Breast epithelium (tissue), 4 donors: ENCODE measurements around the gene PDCD10. TPM values are rescaled to one million over a fixed set of nuclear protein-coding genes. Genes with fewer than 3 reads are reported as not detected.

Experiments used
- DNase-seq, 2 donors: peaks; one replicate each; pipeline ENCODE4 v3.0.0-alpha.2; 2019; ENCODE audit warnings: low spot score in 2 of 2
- H3K27ac ChIP-seq, 2 donors: fragments of 200-600 bp; sonication (generic) in 1 of 2; one replicate each; pipeline ENCODE4 v1.5.1; 2016 to 2019; ENCODE audit warnings: mild to moderate bottlenecking in 1 of 2
- H3K27me3 ChIP-seq, 2 donors: fragments of 200-600 bp; sonication (generic) in 1 of 2; one replicate each; pipeline versions ENCODE4 v1.5.1 to v1.6.0; 2017 to 2019; ENCODE audit warnings: control low read depth in 1 of 2, mild to moderate bottlenecking in 1 of 2
- H3K36me3 ChIP-seq: fragments of 200-600 bp; one replicate; pipeline ENCODE4 v1.5.1; 2019
- H3K4me1 ChIP-seq, 2 donors: fragments of 200-600 bp; sonication (generic); one replicate each; pipeline ENCODE4 v1.5.1; 2016 to 2019; ENCODE audit warnings: control low read depth in 1 of 2
- H3K4me3 ChIP-seq, 3 donors: fragments of 200-600 bp; sonication (generic); 1 replicate in 2 of 3; 2 replicates in 1 of 3; pipeline ENCODE4 v1.5.1; 2016 to 2019; ENCODE audit warnings: mild to moderate bottlenecking in 3 of 3, moderate library complexity in 2 of 3
- H3K9me3 ChIP-seq, 2 donors: fragments of 200-600 bp; sonication (generic) in 1 of 2; one replicate each; pipeline ENCODE4 v1.5.1; 2016 to 2019; ENCODE audit warnings: control low read depth in 1 of 2
- CTCF ChIP-seq, 3 donors: fragments of 450-650 bp; IDR thresholded peaks; one replicate each; pipeline ENCODE4 v1.5.1; 2016 to 2017; ENCODE audit warnings: antibody characterized with exemption in 3 of 3, mild to moderate bottlenecking in 3 of 3, moderate library complexity in 3 of 3
- POLR2A ChIP-seq: fragments of 450-650 bp; IDR thresholded peaks from one replicate; pipeline ENCODE4 v1.6.1; 2016; ENCODE audit warnings: antibody characterized with exemption, mild to moderate bottlenecking, moderate library complexity
- POLR2AphosphoS5 ChIP-seq, 3 donors: sonication (generic); formaldehyde crosslinking; IDR thresholded peaks; one replicate each; pipeline ENCODE4 v1.6.1; 2017; ENCODE audit warnings: antibody characterized with exemption in 3 of 3
- intact Hi-C: fragments of 100-400 bp; cut with DNase I; formaldehyde crosslinking; loops from one replicate; pipeline ENCODE4 v1.15.1; 2023; ENCODE audit warnings: low total_unique reads
- total RNA-seq, 3 donors: library from RNA; depleted of rRNA; stranded (reverse); fragments of >200 nt; gene quantifications; one replicate each; pipeline ENCODE4 v1.1.0, GENCODE V29; 2016

PDCD10 gene
- total RNA-seq, 3 donors from 2014 or later, result 64.6 to 85.9 (median 79.6) TPM

- DNase-seq, result no peak
- H3K4me3 ChIP-seq, result no peak overlapping the region
- no peaks in the 10 kb centered on the region for H3K4me1 ChIP-seq
- no peak for TF ChIP-seq POLR2AphosphoS5 (IDR thresholded peaks at IDR 0.05)
- no peak for TF ChIP-seq CTCF (IDR thresholded peaks at IDR 0.05)
- TF ChIP-seq POLR2A, result no peak
- H3K27me3 ChIP-seq, result no peaks in the 10 kb centered on the region
- H3K27ac ChIP-seq, result no peak overlapping the region
- H3K9me3 ChIP-seq, result no peaks in the 10 kb centered on the region
- no peaks in the 10 kb centered on the region for H3K36me3 ChIP-seq
- intact Hi-C loops, result no loop called here
Observed at GRCh38 chr3:167653155-167653554, 81.5 kb downstream of the PDCD10 start.

- no peak for DNase-seq
- intact Hi-C loops, result no loop called here
- H3K4me3 ChIP-seq, result no peak overlapping the region
- no peaks in the 10 kb centered on the region for H3K27me3 ChIP-seq
- no peaks in the 10 kb centered on the region for H3K9me3 ChIP-seq
- H3K27ac ChIP-seq, result no peak overlapping the region
- TF ChIP-seq POLR2A, result no peak
- no peak for TF ChIP-seq CTCF (IDR thresholded peaks at IDR 0.05)
- no peak for TF ChIP-seq POLR2AphosphoS5 (IDR thresholded peaks at IDR 0.05)
- no peaks in the 10 kb centered on the region for H3K36me3 ChIP-seq
- H3K4me1 ChIP-seq, result no peaks in the 10 kb centered on the region
Observed at GRCh38 chr3:167651826-167652225, 82.9 kb downstream of the PDCD10 start.

- intact Hi-C loops, result no loop called here
- Histone ChIP-seq H3K36me3 (no peaks in the 10 kb centered on the region), H3K27me3 (no peaks in the 10 kb centered on the region), H3K9me3 (no peaks in the 10 kb centered on the region), H3K4me1 (no peaks in the 10 kb centered on the region), H3K4me3 (no peak overlapping the region), H3K27ac (no peak overlapping the region)
- no peak for DNase-seq
- no peak for TF ChIP-seq CTCF (IDR thresholded peaks at IDR 0.05)
- TF ChIP-seq POLR2A, result no peak
- no peak for TF ChIP-seq POLR2AphosphoS5 (IDR thresholded peaks at IDR 0.05)
Observed at GRCh38 chr3:167650459-167650858, 84.2 kb downstream of the PDCD10 start.

GRCh38 chr3:167649746-167650145, 84.9 kb downstream of the PDCD10 start:
- no peak for DNase-seq
- TF ChIP-seq CTCF (IDR thresholded peaks at IDR 0.05) (no peak), POLR2AphosphoS5 (IDR thresholded peaks at IDR 0.05) (no peak), POLR2A (no peak)
- intact Hi-C loops, result no loop called here
- peaks cover 0 to 3% of the 10 kb centered on the region in 2 donors for H3K9me3 ChIP-seq
- H3K4me1 ChIP-seq, result no peaks in the 10 kb centered on the region
- no peaks in the 10 kb centered on the region for H3K27me3 ChIP-seq
- no peaks in the 10 kb centered on the region for H3K36me3 ChIP-seq
- no peak overlapping the region for H3K4me3 ChIP-seq
- H3K27ac ChIP-seq, result no peak overlapping the region

GRCh38 chr3:167644611-167645010, 90.1 kb downstream of the PDCD10 start:
- TF ChIP-seq POLR2A (no peak), POLR2AphosphoS5 (IDR thresholded peaks at IDR 0.05) (no peak), CTCF (IDR thresholded peaks at IDR 0.05) (no peak)
- H3K9me3 ChIP-seq, result peaks cover 0 to 13% of the 10 kb centered on the region in 2 donors
- H3K27me3 ChIP-seq, result no peaks in the 10 kb centered on the region
- no peak overlapping the region for H3K4me3 ChIP-seq
- H3K27ac ChIP-seq, result no peak overlapping the region
- intact Hi-C loops, result no loop called here
- H3K36me3 ChIP-seq, result no peaks in the 10 kb centered on the region
- H3K4me1 ChIP-seq, result no peaks in the 10 kb centered on the region
- no peak for DNase-seq

Other genes starting within 250 kb of the PDCD10 start
- gene WDR49, start 81.0 kb downstream of the PDCD10 start, total RNA-seq, result 1 to 10 TPM in 1 of 3 donors, under 1 TPM in 2; 0.80 to 1.9 (median 0.98) TPM
- 10 to 100 TPM in 1 of 3 donors, 1 to 10 TPM in 2; 4.3 to 10.8 (median 6.3) TPM for gene SERPINI1, start 829 bp upstream of the PDCD10 start, total RNA-seq